GM12864 (cell line): ENCODE data around the gene CDH23.

Experiments
- DNase-seq: peaks from one replicate; pipeline ENCODE4 v3.0.0-alpha.2; 2011; ENCODE audit warnings: low read depth
- H3K4me3 ChIP-seq: 2 replicates; pipeline ENCODE4 v1.5.1; 2011; ENCODE audit warnings: mild to moderate bottlenecking, low read depth, low read length, control low read depth
- CTCF ChIP-seq: IDR thresholded peaks from 2 replicates; pipeline ENCODE4 v1.5.1; 2011; ENCODE audit warnings: low read depth, mild to moderate bottlenecking, moderate library complexity, low read length, control low read depth, inconsistent platforms; ENCODE audit errors: missing control alignments

CDH23 gene

GRCh38 chr10:71553432-71553831, 156.7 kb downstream of the CDH23 start:
- no peak for DNase-seq
- no peak overlapping the region for H3K4me3 ChIP-seq
- no peak for TF ChIP-seq CTCF

DNA sequence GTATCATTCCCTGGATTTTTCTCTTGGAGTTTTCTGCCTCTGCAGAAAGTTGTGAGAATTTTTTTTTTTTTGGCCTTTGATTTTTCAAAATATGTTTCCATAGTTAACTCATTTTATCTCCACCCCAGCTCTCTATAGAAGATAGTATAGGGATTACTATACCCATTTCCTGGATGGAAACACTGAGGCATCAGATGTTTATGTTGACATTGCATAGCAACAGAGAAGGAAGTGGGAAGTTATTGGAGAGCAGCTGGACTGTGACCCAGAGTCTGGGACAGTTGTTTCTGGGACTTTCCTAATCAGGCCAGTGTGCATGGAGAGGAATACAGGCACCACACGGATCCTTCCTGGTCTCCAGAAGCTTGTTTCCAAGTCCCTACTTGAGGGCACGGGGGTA, 158.0 kb downstream of the CDH23 start:
- no peak for DNase-seq
- no peak for TF ChIP-seq CTCF
- H3K4me3 ChIP-seq = no peak overlapping the region

DNA sequence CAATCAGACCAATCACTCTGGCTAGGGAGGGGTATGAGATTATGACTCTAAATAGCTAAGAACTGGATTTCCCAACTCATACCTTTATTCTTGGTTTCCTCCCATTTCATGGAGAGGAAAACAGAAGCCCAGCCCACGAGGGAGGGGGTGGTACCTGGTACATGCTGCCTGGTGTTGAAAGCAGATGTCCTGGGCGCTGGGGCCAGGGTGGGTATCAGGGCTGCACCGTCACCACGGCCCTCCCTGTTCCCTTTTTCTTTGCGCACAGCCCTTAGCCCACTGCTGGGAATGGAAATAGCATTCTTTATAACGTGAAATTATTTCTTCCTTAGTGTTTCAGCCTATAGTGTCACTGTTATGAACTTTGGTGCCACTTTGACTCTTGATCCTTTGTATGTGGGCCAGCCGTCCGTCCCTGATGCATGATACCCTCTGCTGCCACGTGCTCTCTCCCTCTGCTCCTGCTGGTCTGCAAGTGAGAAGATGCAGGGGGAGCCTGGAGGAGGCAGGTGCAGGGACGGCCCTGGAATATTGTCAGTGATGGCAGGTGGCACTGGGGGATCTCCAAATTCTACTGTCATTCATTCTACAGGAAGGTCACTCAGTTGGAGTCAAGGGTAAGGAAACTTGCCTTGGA, 158.5 kb downstream of the CDH23 start:
- no peak for TF ChIP-seq CTCF
- H3K4me3 ChIP-seq = no peak overlapping the region
- no peak for DNase-seq

DNA sequence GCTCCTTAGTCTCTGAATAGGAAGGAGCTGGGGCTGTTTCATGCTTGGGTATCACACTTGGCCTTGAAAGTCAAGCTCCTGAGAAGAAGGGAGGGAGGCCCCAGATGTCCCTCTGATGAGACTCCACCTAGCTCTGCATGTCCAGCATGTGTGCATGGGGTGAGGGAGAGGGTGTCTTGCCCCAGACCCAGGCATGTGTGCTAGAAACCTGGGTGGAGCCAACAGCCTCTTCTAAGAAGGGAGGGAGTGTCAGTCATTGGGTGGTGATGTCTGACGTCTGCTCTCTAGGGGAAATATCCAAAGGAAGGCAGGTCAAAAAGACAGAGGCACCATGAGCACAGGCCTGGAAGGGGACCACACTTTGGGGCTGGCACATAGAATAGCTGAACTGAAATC, 159.0 kb downstream of the CDH23 start:
- DNase-seq = no peak
- H3K4me3 ChIP-seq = no peak overlapping the region
- no peak for TF ChIP-seq CTCF

DNA sequence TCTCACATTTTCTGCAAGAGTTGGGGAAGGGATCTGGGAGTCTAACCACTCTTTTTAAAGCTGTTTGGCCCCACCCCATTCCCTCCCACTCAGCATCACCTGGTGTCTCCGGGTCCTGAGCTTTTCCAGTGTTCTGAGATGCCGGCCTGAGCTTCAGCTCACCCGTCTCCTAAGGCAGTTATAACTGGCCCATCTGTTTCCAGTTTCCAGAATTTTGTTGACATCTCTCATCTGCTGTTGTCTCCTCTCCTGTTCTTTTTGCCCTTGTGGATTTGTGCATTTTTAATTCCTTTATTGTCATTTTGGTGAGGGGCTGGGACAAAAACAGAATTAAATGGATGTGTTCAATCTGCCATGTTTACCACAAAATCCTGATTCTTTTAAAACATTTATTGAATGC, 162.3 kb downstream of the CDH23 start:
- no peak for DNase-seq
- H3K4me3 ChIP-seq = no peak overlapping the region
- TF ChIP-seq CTCF = no peak

- TF ChIP-seq CTCF = no peak
- H3K4me3 ChIP-seq = no peak overlapping the region
- no peak for DNase-seq
Observed at GRCh38 chr10:71561003-71561574, 164.4 kb downstream of the CDH23 start.

DNA sequence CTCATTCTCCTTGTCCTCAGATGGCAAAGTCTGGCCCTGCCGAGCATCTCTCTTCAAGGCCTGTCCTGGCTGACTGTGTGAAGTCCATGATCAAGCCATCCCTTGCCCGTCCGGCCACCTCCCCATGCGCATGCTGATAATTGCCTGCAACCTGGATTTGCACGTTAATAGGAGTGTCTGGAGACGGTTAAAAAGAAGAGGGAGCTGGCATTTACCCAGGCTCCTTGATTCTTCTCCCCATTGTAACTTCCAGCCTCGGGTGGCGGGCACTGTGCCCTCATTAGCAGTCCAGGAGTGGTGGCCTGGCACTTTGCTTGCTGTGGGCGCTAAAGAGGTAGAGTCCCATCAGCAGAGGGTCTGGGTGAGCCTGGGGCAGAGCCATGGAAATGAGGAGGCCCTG, 165.5 kb downstream of the CDH23 start:
- no peak overlapping the region for H3K4me3 ChIP-seq
- no peak for TF ChIP-seq CTCF
- DNase-seq = no peak
